ENCODE measurements around the gene ST3GAL5.

ST3GAL5 gene

DNA sequence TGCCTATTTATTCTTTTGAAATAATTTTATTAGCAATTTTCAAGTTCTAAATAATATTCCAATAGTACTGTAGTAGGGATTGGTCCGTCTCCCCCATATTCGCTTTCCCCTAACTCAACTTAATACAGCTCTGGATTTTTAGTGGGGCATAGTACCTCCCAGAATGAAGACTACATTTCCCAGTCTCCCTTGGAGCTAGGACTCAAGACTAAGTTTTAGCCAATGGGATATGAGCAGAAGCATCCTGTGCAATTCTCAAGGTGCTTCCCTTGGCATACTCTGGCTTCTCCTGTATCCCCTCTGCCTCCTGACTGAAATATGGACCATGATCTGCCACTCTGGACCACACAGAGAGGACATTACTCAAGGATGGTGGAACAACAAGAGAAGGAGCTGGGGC lies 24.1 kb downstream of the ST3GAL5 start:
- DNase-seq: no peak

DNA sequence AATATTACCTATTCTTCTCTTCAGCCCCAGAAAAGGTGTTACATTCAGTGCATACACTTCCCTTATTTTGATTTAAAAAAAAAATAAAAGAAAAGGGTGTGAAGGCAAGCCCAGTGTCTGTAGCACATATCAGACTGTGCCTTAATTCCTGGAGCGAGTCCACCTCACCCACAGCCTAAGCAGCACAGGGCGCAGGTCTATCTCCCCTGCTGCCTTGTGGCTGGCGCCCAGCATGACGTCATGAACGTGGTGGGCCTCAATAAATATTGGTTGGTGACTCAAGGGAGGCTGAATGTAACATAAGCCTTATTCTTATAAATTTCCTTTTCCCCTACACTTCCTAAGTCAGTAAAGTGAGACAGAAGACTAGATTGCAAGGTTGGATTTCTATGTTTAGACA lies 26.4 kb downstream of the ST3GAL5 start:
- no peak for DNase-seq

DNA sequence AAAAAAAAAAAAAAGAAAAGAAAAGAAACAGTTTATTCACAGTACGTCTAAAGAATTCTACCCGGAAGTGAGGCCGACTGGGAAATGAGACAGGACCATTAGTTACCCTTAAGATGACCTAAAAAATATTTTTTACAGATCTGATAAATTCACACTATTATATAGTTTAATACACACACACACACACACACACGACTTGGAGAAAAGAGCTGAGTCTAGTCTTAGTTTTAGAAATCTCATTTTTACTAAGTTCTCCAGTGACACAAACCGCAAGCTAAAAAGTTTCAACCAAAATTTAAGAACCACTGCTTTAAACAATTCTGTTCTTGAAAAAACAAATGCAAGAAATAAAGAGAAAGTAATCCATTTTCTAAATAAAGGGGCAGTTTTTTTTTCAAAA lies 27.1 kb downstream of the ST3GAL5 start:
- DNase-seq: no peak

DNA sequence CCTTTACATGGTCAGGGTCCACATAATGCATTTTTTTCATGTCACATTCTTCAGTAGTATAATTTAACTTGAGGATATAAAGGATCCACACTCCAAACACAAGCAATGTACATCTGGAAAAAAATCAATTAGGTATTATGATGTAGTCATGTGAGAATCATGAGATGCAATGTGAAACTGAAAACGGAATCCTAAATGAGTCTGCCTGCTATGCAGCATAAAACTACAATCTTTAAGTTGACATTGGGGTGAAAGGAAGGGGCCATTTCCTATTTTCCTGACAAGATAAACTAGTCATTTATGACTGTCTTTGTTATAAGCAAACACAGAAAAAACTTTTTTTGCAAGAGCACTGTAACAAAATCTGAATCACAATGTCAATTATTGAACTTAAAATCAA lies 27.6 kb downstream of the ST3GAL5 start:
- DNase-seq: peak; percentile 72 to 79

DNA sequence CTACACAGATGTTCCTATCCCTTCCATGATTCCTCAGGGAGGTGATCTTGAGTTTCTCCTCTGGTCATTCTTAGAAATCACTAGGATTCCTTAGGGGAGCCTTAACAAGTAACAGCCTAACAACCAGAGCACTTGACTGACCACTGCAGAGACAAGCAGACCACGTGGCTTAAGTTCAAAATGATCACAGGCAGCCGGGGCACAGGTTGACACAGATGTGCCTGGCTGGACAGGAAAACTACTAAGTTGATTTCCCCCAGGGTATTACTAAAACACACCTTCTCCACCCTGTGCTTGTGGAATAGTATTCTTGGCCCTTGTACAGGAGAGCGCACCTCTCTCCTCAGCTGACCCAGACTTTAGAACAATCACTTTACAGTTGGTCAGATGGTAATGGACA lies 29.9 kb downstream of the ST3GAL5 start:
- DNase-seq: no peak

DNA sequence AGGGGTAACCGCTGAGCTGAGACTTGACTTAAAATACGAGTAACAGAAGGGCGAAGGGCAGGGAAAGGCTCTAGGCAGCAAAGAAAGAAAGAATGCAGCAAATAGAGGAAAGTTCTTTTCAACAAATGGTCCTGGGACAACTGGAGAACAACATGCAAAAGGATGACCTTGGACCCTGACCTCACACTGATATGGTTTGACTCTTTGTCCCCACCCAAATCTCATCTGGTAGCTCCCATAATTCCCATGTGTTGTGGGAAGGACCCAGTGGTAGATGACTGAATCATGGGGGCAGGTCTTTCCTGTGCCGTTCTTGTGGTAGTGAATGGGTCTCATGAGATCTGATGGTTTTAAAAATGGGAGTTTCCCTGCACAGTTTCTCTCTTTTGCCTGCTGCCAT lies 33.9 kb downstream of the ST3GAL5 start:
- DNase-seq: no peak

DNA sequence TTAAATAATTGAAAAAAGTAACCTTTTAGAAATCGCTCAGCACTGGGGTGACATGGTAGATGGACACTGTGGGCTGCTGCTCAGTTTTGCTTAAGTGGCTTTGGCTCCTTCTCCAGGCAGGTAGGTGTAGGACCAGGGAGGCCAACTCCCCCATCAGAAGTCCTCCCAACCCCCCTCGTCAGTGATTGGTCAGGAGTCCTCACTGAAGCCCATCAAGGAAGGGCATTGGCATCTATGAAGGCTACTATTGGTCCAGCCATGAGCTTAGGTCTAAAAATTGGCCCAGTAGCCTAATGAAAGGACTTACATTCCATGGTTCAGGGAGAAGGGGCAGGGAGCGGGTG lies 34.7 kb downstream of the ST3GAL5 start:
- no peak for DNase-seq

DNA sequence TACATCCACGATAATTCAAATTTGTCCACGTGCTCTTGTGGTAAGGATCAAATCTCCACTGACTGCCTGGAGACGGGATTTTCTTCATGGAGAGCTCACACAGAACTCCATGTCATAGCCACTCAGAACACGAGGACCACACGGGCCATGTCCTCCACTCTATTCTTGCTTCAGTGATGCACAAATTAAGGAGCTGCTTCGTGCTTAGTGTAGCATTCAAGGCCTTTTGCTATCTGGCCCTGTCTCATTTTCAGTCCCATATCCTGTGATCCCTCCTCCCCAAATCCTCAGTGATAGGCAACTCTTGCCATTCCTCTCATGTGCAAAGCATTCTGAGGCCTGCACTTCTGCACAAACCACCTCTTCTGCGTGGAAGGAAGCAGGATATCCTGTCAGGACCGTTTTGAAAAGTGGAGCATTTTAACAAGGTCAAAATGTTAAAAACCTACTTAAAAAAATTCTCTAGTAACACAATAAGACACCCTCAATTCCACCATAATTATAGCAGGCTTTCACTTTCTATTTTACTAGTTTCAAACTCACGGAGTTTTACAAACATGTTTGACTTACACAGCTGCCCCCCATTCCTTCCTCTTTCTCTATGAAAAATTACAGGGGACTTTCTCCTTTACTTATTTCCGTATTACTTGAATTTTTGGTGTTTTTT lies 35.2 kb downstream of the ST3GAL5 start:
- DNase-seq: peak; percentile 83 to 88

DNA sequence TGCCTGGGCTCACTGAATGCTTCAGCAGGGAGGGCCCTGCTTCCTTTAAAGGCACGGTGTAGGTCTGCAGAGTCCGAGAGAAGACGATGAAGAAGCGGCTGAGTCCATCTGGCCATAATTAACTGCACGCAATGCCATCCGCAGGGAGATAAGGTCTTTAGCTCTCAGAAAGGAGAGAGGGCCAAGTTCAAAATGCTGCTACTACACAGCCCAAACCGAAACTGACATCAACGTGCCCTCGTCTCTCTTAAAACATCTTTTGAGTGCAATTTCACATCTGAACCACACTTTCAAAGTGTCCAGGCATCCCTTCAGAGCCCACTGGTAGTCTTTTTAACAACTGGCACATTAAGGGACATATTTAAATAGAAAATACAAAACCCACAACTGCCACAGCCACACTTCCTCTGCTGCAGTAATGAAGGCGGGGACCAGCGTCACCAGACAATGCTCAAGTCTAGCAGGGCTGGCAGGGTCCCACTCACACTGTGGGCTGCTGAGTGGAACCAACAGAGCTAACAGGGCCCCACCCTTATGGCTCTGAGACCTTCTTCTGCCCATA lies 35.8 kb downstream of the ST3GAL5 start:
- DNase-seq: peak; percentile 23 to 39

DNA sequence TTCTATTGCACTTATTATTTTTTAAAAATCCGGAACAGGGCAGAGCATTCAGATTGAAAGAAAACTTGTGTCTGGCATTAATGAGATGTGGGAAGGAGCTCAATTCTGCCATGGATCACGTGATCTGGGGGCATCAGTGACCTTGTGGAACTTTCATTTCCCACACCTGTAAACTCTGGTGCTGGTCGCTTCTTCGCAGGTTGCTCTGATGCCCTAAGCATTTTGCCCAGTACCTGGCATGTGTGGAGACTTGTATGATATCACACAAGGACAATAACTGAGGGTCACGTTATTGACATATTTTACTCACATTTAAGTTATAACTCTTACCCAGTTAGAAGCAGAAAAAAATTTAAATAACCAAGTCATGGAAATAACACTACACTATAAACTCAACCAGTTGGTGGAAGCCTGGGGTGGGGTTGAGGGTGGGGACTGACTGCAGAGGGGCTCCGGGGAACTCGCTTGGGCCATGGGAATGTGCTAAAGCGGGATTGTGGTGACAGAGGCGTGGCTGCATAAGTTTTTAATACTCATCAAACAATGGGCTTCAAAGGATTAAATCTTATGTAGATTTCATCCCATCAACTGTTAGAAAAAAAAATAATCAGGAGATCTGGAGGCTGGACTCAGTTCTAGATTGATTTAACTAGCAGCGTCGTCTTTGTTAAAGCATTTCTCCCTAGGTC lies 36.5 kb downstream of the ST3GAL5 start:
- no peak for DNase-seq

DNA sequence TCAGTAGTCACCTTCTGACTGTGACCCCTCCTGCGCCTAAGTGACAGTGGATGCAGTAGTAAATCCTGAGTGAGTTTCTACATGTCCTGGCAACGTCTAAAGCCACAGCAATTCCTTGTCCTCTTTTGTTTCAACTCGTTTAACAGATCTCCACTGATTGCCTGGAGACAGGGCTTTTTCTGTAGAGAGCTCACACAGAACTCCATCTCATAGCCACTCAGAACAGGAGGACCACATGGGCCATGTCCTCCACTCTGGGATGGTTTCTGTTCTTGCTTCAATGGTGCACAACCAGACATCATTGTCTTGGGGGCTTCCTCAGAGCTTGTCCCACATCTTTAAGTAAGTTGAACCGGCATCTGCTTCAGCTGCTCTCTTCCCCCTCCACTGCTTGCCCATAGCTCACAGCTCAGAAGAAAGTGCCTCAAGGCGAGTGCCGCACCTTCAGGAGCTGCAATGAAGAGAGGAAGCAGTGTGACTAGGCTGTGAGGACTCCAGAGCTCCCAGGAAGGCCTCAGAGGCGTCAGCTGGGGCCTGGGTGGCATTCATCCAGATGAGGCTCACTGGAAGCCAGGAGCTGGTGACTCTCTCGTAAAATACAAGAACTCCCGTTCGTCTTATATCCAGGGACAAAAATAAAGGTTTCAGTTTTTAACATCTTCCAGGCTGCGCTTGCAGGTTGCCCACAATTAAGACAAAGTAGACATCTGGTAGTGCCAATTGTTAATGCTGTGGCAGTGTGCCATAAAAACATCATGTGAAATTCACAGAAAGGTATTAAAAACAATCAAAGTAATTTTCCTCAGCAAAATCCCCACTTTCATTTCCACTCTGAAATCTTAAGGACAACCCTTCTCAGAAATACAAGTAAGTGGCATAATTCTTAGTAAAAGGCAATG lies 37.3 kb downstream of the ST3GAL5 start:
- DNase-seq: no peak

DNA sequence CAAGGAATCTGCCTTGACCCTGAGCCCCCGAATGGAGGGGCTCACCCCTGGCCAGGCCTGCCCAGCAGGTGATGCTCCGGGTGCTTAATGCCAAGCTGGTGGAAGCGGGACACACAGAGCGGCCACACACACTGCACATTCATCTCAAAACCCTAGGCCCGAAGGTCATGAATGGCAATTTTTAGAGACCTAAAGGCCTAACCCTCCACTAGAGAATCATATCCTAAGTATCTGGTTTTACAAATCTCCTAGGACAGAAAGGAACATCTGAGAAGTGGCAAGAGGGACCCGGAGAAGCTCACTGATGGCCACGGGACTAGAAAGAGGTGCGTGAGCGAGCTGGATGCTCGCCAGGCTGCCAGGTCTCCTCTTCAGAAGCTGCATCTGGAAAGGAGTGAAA lies 38.3 kb downstream of the ST3GAL5 start:
- DNase-seq: no peak

DNA sequence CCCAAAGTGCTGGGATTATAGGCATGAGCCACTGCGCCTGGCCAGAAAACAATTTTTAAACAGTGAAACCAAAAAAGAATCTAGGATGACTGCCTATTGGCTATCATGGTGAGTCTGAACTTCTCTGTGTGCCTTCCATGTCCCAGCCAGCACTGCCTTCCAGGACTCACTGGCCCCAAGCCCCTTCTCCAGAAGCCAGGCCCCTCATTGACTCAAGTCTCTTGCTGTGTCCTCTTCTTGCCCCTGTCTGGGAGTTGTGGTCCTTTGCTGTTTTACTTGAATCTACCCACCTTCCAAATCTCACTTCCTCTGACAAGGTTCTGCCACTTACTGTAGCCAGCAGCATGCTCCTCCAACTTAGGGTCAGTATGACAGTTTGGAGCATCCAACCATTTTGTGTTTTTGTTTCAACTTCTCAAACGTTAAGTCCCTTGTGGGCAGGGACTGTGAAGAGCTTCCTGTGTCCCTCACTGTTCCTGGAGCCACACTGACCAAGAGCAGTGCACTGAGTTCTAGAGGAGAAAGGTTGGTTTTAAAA lies 41.7 kb downstream of the ST3GAL5 start:
- no peak for DNase-seq

DNA sequence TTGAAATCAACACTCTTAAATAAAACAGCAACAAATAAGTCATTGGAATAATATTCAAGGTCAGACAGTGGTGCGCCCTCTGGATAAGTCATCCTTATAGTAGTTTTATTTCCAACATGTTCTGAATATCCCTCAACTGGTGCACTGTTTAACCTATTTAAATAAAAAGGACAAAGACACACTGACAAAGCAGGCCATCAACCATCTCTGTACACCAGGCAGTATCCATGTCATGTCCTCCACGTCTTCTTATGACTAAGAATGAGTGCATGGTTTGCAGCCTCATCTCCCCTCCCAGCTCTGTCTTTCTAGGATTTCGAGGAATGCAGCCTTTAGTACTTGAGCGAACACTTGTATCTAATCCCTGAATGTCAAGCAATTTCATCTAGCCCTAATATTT lies 42.4 kb downstream of the ST3GAL5 start:
- DNase-seq: no peak

DNA sequence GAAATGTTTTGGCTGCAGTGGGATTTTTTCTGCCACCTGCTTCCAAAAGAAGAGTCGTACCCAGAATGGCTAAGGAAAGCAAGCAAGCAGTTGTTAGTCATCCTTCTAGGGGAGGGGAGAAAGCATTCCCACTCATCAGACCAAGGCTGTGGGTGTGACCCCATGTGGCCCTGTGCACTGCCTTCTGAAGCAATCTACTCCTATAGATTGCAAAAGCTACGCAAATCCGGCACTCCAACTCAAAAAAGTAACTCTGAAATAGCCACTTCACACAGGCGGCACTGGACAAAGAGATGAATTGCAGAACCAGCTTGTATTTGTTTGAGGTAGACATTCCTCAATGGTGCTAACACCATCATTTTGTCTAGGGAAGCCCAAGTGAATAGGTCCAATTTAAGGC lies 44.3 kb downstream of the ST3GAL5 start:
- peak; percentile 82 to 98 for DNase-seq

DNA sequence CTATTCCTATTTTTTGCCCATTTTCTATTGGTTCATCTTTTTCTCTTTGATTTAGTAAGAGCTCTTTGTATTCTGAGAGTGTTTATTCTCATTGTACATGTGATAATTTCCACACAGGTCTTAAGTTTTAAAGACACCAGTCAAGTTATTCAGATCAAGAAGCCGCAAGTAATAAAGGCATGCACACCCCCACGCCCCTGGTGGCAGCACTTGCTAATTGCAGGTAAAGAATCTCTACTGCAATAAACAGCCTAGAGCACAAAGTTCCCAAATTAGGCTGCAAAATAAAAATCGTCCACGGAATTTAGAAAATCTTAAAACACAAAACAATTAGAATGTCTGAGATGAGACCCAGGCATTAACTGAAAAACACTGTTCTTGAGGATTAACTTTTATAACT lies 45.2 kb downstream of the ST3GAL5 start:
- DNase-seq: peak in 1 of 2 donors; percentile 58

DNA sequence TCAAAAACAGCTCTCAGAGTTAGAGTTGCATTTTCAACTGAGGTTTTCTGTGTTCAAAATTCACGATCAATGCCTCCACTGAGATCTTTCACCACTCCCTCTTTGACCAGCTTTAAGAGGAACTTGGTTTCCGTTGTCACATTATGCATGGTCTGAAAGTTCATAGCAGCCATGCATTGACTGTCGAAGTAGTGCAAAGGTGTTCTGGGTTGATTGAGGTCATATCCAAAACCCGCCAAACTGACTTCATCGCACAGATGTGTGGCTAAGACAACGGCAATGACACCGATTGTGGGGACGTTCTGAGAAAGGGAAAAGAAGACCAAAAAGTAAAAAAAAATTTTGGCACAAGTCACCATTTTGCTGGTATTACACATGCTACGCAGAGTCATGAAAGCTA lies 48.7 kb downstream of the ST3GAL5 start:
- no peak for DNase-seq

DNA sequence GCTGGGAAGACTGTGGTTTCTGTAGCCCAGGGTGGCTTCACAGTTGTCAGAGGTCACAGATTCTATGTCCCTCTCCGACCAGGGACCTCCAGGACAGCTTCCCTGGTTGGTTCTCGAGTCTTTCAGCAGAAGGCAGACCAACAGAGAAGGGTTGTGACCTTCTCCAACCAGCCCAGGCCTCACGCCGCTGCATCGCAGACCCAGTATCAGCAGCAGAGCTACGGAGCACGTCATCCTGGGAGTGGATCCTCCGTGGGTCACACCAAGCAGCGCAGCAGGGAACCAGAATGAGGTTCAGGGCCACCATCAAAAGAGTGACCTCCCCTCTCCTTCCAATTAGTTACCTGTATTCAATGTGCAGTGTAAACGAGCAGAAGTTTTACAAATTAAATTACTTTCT lies 49.3 kb downstream of the ST3GAL5 start:
- no peak for DNase-seq

DNA sequence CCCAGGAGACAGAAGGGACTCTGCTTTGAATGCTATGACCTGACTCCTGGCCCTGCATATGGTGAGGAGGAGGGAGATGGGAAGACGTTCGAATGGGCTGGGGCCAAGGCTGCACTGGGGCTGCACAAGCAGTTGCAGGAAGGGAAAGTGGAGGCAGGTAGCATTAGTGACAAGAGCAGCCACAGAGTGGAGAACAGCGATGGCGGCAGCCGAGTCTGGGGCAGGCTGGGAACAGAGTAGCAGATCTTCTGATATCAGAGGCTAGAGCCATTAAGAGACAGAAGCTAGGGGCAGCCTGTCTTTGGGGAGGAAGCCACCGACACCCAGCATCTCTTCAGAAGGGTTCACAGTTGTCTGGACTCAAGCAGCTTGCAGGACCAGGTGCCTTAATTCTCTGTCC lies 50.1 kb downstream of the ST3GAL5 start:
- DNase-seq: no peak

DNA sequence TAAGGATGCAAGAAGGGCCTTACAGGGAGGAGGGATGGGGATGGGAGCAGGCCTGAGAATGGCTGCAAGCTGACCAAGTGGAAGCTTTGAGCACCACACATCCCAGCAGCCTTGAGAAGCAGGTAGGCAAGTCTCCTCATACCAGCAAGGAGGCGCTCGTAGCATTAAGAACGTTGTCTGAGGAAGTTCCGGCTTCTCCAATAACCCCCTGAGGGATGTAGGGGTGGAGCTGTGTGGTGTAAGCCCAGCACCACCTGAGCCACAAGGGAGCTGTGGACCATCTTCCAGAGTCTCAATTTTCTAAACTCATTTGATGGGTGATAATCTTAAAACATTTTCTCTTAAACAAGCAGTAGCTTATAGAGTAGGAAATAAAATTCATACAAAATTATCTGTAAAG lies 50.6 kb downstream of the ST3GAL5 start:
- no peak for DNase-seq

DNA sequence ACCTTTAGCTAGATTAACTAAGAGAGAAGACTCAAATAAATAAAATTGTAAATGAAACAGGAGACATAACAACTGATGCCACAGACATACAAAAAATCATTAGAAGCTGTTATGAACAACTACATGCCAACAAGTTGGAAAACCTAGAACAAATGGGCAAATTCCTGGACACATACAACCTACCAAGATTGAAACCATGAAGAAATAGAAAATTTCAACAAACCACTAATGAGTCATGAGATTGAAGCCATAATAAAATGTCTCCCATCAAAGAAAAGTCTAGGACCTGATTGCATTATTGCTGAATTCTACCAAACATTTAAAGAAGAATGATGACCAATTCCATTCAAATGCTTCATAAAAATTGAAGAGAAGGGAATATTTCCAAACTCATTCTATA lies 54.3 kb downstream of the ST3GAL5 start:
- no peak for DNase-seq

DNA sequence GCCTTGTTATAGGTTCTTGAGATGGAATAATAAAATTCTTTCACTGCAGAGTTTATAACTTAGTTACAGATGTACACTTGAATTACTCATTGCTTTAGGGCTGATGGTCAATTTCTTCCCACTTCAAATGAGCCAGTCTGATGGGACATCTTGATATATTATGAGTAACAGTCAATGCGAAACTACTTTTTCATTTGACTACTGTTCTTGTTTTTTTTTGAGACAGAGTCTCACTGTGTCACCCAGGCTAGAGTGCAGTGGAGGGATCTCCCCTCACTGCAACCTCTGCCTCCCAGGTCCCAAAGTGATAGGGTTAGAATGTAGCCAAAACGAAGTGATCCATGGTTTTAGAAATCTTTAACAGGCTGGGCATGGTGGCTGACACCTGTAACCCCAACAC lies 57.1 kb downstream of the ST3GAL5 start:
- no peak for DNase-seq

DNA sequence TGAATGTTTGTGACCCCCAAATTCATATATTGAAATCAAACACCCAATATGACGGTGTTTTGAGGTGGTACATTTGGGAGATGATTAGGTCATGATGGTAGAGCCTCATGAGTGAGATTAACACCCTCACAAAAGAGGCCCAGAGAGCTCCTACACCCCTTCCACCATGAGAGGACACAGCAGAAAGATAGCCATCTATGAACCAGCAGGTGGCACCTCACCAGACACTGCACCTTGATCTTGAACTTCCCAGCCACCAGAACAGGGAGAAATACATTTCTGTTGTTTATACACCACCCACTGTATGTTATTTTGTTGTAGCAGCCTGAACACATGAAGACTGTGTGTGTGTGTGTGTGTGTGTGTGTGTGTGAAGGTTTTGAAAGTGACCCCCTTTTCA lies 58.1 kb downstream of the ST3GAL5 start:
- DNase-seq: no peak
